NOMO-1 treated with dmso at 0.1 percent for 144 hours (cell line): Measurements from ENCODE around the gene APOC1.
A peak's percentile ranks its signal among the peaks of the same experiment; 100 is the strongest.
"Not testable (repeated sequence)": the region's sequence is repeated elsewhere in the genome, so short reads cannot be mapped to it uniquely, and the experiment has no call there.

ENCODE experiments used
- DNase-seq: peaks from one replicate; lab custom pipeline; 2025; ENCODE audit not compliant: unreplicated experiment; lab: John Stamatoyannopoulos, UW

APOC1 gene

DNA sequence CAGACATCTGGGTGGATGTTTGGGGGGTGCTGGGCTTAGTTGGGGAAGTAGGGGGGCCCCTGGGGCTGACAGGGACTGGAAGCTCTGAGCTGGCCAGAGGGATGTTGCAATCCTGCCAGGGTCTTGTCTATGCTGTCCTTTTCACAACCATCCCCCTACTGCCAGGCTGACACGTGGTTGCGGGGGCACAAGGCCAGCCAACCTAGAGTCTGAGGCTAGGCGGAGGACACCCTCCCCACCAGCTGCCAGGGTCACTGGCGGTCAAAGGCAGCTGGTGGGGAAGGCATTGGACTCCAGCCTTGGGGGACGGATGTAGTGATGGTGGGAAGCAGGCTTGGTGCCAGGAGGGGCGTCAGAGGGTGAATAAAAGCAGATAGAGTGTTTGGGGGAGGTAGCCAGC, 1.6 kb upstream of the APOC1 start:
- DNase-seq, result no peak

DNA sequence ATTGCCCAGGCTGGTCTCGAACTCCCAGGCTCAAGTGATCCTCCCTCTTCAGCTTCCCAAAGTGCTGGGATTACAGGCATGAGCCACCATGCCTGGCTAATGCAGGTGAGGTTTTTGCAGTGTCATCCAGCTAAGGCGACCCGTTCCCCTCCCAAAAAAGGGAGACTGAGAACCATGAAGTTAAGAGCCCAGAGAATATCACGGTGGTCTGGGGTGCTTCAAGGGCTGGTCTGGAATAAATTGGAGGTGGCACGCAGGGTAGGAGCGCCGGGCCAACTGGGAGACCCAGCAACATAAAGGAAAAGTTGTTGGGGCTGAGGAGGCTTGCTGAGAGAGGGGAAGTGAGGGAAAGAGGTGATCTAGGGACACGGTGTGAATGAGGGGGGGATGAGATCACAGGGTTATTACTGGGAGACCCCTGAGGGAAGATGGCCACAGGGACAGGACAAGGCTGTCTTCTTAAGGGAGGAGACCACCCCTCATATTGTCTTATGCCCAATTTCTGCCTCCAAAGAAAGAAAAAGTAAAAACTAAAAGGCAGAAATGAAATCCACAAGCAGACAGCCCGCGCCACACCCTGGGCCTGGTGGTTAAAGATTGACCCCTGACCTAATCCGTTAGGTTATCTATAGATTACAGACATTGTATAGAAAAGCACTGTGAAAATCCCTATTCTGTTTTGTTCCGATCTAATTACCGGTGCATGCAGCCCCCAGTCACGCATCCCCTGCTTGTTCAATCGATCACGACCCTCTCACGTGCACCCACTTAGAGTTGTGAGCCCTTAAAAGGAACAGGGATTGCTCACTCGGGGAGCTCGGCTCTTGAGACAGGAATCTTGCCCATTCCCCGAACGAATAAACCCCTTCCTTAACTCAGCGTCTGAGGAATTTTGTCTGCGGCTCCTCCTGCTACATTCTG, 636 bp upstream of the APOC1 start:
- not testable (repeated sequence) for DNase-seq

GRCh38 chr19:44924243-44924725, 9.9 kb downstream of the APOC1 start:
- DNase-seq, result no peak

GRCh38 chr19:44925114-44925891, 10.9 kb downstream of the APOC1 start:
- DNase-seq, result peak; percentile 28

DNA sequence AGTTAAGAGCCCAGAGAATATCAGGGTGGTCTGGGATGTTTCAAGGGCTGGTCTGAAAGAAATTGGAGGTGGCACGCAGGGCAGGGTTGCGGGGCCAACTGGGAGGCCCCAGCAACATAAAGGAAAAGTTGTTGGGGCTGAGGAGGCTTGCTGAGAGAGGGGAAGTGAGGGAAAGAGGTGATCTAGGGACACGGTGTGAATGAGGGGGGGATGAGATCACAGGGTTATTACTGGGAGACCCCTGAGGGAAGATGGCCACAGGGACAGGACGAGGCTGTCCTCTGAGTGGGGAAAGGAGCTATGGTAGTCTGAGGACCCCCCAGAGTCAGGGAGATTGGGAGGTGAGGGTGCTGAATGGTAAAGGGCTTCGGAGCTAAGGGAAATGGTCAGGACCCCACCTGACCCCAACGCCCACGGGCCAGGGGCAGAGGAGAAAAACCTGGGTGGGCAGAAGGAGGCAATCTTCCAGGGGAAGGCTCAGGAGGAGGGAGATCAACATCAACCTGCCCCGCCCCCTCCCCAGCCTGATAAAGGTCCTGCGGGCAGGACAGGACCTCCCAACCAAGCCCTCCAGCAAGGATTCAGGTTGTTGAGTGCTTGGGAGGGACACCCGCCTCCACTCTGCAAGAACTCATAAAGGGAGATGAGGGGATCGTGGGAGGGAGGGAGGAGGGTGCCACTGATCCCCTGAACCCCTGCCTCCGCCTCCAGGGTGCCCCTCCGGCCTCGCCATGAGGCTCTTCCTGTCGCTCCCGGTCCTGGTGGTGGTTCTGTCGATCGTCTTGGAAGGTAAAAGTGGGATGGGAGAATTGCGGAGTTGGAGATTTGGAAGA, 12.1 kb downstream of the APOC1 start:
- DNase-seq, result not testable (repeated sequence)

DNA sequence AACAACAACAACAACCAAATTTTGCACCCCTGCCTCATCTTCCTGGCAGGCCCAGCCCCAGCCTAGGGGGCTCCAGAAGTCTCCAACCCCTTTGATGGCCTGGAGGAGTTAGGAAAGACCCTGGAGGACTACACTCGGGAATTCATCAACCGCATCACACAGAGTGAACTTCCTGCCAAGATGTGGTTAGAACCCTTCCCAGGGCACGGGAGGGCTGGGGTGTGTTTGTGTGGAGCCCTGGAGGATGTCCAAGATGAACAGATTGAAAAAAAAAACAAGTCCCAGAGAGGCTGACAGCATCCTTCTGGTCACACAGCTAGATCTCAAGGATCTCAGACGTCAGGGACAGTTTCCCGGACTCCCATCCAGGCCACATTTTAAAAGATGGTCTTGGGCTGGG, 13.3 kb downstream of the APOC1 start:
- no peak for DNase-seq

DNA sequence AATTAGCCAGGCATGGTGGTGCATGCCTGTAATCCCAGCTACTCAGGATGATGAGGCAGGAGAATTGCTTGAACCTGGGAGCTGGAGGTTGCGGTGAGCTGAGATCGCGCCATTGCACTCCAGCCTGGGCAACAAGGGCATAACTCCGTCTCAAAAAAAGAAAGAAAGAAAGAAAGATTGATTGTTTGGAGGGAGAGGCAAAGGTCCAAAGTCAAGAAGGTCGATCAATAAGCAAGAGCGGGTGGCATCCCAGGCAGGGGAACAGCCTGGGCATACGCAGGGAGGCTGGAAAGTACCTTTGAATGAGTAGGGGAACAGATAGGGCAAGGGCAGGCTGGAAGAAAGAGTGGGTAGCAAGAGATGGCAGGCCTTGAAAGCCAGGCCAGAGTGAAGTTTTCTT, 15.7 kb downstream of the APOC1 start:
- no peak for DNase-seq

- DNase-seq, result no peak
Measured at GRCh38 chr19:44931541-44931940, 17.1 kb downstream of the APOC1 start.

DNA sequence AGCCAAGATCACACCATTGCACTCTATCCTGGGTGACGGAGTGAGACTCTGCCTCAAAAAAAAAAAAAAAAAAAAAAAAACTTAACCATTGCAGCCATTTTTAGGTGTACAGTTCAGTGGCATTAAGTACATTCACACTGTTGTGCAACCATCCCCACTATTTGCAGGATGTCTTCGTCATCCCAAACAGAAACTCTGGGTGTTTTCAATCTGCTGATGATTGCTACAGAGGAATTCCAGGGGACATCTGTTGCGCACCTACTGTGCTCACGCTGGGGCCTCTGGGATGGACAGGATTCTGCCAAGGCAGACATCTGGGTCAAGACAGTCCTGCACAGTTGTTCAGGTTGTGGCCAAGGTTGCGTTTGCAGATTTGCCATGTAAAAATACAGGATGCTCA, 25.3 kb downstream of the APOC1 start:
- DNase-seq, result no peak

DNA sequence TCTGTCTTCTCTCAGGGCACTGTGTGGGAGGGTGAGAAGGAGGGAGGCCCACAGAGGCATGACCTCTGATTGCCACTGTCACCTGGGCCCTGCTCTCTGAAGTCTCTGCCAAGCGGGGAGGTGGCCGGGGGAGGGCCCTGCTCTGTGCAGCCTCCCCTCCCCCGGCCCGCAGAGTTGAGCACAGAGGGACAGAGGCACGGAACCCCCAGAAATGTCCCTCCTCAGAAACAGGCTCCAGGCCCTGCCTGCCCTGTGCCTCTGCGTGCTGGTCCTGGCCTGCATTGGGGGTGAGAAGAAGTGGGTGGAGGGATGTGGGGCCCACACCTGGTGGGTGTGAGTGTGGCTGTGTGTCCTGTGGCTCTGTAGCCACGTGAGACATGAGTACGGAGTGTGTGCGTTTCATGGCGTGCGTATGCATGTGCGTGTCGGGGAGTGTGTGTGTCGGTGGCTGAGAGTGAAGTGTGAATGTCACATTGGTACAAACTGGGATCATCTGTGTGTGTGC, 27.7 kb downstream of the APOC1 start, which contains the start of gene APOC4:
Gene APOC4 (plus strand): TSS at position 171 of the 505 bp plus-strand sequence. CDS start 41 bp downstream, at position 212.
- no peak for DNase-seq

- peak; percentile 59 for DNase-seq
Measured at GRCh38 chr19:44943801-44944249, 29.4 kb downstream of the APOC1 start.

GRCh38 chr19:44947041-44947581, 32.7 kb downstream of the APOC1 start:
- DNase-seq, result peak; percentile 29

GRCh38 chr19:44948237-44948636, 33.8 kb downstream of the APOC1 start:
- DNase-seq, result no peak

DNA sequence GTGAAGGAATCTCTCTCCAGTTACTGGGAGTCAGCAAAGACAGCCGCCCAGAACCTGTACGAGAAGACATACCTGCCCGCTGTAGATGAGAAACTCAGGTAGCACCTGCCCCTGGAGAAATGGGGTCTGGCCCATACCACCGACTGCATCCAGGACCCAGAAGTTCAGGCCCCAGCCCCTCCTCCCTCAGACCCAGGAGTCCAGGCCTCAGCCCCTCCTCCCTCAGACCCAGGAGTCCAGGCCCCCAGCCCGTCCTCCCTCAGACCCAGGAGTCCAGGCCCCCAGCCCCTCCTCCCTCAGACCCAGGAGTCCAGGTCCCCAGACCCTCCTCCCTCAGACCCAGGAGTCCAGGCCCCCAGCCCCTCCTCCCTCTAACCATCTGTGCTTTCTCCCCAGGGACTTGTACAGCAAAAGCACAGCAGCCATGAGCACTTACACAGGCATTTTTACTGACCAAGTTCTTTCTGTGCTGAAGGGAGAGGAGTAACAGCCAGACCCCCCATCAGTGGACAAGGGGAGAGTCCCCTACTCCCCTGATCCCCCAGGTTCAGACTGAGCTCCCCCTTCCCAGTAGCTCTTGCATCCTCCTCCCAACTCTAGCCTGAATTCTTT, 34.5 kb downstream of the APOC1 start:
- DNase-seq, result no peak

DNA sequence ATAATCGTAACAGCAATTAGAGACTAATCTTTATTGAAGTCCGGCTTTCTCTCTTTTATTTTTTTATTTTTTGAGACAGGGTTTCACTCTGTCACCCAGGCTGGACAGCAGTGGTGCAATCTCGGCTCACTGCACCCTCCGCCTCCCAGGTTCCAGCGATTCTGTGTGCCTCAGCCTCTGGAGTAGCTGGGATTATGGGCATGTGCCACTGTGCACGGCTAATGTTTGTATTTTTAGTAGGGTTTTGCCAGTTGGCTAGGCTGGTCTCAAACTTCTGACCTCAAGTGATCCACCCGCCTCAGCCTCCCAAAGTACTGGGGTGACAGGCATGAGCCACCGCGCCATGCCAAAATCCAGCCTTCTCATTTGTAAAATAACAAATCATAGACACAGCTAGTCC, 35.1 kb downstream of the APOC1 start:
- DNase-seq, result no peak

DNA sequence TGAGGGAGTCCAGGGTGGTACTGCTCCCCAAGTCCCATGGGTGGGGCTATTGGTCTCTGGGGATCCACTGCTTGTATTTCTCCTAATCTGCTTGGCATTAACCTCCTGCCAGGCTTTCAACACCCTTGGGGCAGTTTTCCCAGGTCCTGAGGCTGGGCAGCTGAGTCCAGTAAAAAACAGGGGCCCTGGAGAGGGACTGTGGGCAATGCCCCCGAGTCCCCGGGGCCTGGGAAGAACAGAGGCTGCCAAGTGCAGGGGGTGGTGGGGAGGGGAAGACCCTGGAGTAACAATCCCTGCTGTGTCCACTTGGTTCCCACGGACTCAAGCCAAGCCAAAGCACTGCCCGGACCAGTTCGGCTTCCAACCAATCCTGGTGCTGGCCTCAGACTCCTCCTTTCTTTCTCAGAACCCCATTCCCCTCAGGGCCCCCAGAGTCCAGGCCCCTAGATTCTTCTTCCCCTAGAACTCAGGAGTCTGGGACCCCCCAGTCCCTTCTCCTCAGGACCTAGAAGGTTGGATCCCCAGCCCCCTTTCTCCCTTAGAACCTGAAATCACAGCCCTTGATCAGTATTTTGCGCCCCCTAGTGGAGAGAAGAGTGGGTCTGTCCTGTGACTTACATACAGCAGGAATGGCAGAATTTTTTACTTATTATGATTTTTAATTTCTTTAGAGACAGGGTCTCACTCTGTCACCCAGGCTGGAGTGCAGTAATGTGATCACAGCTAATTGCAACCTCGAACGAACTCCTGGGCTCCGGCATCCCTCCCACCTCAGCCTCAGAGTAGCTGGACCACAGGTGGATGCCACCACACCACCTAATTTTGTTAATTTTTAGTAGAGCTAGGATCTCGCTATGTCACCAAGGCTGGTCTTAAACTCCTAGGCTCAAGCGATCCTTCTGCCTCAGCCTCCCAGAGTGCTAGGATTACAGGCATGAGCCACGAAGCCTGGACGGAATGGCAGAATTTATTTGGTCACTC, 37.1 kb downstream of the APOC1 start:
- DNase-seq, result peak; percentile 29

DNA sequence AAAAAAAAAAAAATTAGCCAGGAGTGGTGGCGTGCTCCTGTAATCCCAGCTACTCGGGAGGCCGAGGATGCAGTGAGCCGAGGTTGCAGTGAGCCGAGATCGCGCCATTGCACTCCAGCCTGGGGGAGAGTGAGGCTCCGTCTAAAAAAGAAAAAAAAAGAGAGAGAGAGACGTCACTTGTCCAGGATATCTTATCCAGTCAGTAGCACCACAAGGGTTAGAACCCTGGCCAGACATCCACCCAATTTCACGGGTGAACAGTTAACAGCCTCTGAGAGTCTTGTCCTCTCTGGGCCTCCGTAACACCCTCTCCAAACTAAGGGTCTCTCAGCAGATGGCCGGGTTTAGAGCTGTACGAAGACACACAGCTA, 39.9 kb downstream of the APOC1 start:
- DNase-seq, result no peak

GRCh38 chr19:44954649-44955504, 40.5 kb downstream of the APOC1 start, which contains the start of gene CLPTM1:
Gene CLPTM1, plus strand, starts transcription at chr19:44955380. Its CDS starts 16 bp downstream, at chr19:44955396.
- peak; percentile 95 for DNase-seq
